Liver (tissue), 3 donors: ENCODE measurements around the gene RTF1.

Source experiments
- EGR1 ChIP-seq, 2 donors: IDR thresholded peaks; 2 replicates each; pipeline ENCODE4 v1.6.1; 2016 to 2018; ENCODE audit warnings: antibody characterized with exemption in 2 of 2, low read depth in 2 of 2
- GABPA ChIP-seq, 2 donors: IDR thresholded peaks in 1 of 2; conservative IDR thresholded peaks in 1 of 2; 2 replicates each; pipeline ENCODE4 v1.6.1; 2016; ENCODE audit warnings: antibody characterized with exemption in 2 of 2, mild to moderate bottlenecking in 1 of 2, moderate library complexity in 1 of 2
- JUND ChIP-seq, 2 donors: IDR thresholded peaks; 2 replicates each; pipeline ENCODE4 v1.6.1; 2016; ENCODE audit warnings: antibody characterized with exemption in 2 of 2
- TF ChIP-seq, protein P1 (sequence below): fragments of 150-350 bp; IDR thresholded peaks from 2 replicates; pipeline ENCODE4 v1.5.1; 2017; ENCODE audit warnings: improper control_type of control experiment, low read depth, low read length; ENCODE audit not compliant: missing input control
- TF ChIP-seq, protein P2 (sequence below): IDR thresholded peaks from 2 replicates; pipeline ENCODE4 v1.6.1; 2016; ENCODE audit warnings: antibody characterized with exemption, mild to moderate bottlenecking
- donor health status: healthy.
- donor health status: healthy.

GRCh38 chr15:41491889-41492288 is 75.0 kb downstream of the RTF1 start:
- TF ChIP-seq GABPA (IDR thresholded peaks at IDR 0.05 in 1 of 2, conservative IDR thresholded peaks at IDR 0.05 in 1 of 2) (no peak), EGR1 (IDR thresholded peaks at IDR 0.05; ENCODE audit: low read depth in 2 of 2) (no peak), JUND (IDR thresholded peaks at IDR 0.05) (no peak)
- TF ChIP-seq, protein P1, sequence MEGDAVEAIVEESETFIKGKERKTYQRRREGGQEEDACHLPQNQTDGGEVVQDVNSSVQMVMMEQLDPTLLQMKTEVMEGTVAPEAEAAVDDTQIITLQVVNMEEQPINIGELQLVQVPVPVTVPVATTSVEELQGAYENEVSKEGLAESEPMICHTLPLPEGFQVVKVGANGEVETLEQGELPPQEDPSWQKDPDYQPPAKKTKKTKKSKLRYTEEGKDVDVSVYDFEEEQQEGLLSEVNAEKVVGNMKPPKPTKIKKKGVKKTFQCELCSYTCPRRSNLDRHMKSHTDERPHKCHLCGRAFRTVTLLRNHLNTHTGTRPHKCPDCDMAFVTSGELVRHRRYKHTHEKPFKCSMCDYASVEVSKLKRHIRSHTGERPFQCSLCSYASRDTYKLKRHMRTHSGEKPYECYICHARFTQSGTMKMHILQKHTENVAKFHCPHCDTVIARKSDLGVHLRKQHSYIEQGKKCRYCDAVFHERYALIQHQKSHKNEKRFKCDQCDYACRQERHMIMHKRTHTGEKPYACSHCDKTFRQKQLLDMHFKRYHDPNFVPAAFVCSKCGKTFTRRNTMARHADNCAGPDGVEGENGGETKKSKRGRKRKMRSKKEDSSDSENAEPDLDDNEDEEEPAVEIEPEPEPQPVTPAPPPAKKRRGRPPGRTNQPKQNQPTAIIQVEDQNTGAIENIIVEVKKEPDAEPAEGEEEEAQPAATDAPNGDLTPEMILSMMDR: no peak
- TF ChIP-seq, protein P2, sequence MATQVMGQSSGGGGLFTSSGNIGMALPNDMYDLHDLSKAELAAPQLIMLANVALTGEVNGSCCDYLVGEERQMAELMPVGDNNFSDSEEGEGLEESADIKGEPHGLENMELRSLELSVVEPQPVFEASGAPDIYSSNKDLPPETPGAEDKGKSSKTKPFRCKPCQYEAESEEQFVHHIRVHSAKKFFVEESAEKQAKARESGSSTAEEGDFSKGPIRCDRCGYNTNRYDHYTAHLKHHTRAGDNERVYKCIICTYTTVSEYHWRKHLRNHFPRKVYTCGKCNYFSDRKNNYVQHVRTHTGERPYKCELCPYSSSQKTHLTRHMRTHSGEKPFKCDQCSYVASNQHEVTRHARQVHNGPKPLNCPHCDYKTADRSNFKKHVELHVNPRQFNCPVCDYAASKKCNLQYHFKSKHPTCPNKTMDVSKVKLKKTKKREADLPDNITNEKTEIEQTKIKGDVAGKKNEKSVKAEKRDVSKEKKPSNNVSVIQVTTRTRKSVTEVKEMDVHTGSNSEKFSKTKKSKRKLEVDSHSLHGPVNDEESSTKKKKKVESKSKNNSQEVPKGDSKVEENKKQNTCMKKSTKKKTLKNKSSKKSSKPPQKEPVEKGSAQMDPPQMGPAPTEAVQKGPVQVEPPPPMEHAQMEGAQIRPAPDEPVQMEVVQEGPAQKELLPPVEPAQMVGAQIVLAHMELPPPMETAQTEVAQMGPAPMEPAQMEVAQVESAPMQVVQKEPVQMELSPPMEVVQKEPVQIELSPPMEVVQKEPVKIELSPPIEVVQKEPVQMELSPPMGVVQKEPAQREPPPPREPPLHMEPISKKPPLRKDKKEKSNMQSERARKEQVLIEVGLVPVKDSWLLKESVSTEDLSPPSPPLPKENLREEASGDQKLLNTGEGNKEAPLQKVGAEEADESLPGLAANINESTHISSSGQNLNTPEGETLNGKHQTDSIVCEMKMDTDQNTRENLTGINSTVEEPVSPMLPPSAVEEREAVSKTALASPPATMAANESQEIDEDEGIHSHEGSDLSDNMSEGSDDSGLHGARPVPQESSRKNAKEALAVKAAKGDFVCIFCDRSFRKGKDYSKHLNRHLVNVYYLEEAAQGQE: no peak
